Ramos (cell line): Measurements from ENCODE around the gene SEMA6D.

Experiments
- in situ Hi-C: fragments of 300-500 bp; cut with MboI; formaldehyde crosslinking; loops from one replicate; pipeline ENCODE4 v1.14.3; 2022; ENCODE audit warnings: low sequenced_read_pairs; ENCODE audit not compliant: unreplicated experiment

Gene SEMA6D

GRCh38 chr15:47741907-47742306 lies 24.6 kb downstream of the SEMA6D start:
- in situ Hi-C loops = no loop called here

GRCh38 chr15:47742334-47742733 lies 25.0 kb downstream of the SEMA6D start:
- in situ Hi-C loops = no loop called here

GRCh38 chr15:47742742-47743141 lies 25.4 kb downstream of the SEMA6D start:
- in situ Hi-C loops = no loop called here

- in situ Hi-C loops = no loop called here
Observed at GRCh38 chr15:47743385-47743784, 26.1 kb downstream of the SEMA6D start.

GRCh38 chr15:47743886-47744285 lies 26.6 kb downstream of the SEMA6D start:
- in situ Hi-C loops = no loop called here

- in situ Hi-C loops = no loop called here
Observed at GRCh38 chr15:47744496-47744895, 27.2 kb downstream of the SEMA6D start.

GRCh38 chr15:47744973-47745372 lies 27.7 kb downstream of the SEMA6D start:
- in situ Hi-C loops = no loop called here

GRCh38 chr15:47746516-47746915 lies 29.2 kb downstream of the SEMA6D start:
- in situ Hi-C loops = no loop called here

- in situ Hi-C loops = no loop called here
Observed at GRCh38 chr15:47750030-47750739, 32.9 kb downstream of the SEMA6D start.

- in situ Hi-C loops = no loop called here
Observed at GRCh38 chr15:47750740-47751262, 33.5 kb downstream of the SEMA6D start.

- in situ Hi-C loops = no loop called here
Observed at GRCh38 chr15:47753591-47753990, 36.3 kb downstream of the SEMA6D start.

- in situ Hi-C loops = no loop called here
Observed at GRCh38 chr15:47754312-47754711, 37.0 kb downstream of the SEMA6D start.

- in situ Hi-C loops = no loop called here
Observed at GRCh38 chr15:47755941-47756340, 38.6 kb downstream of the SEMA6D start.

- in situ Hi-C loops = no loop called here
Observed at GRCh38 chr15:47756872-47757271, 39.6 kb downstream of the SEMA6D start.

- in situ Hi-C loops = no loop called here
Observed at GRCh38 chr15:47757331-47757730, 40.0 kb downstream of the SEMA6D start.

GRCh38 chr15:47762621-47763020 lies 45.3 kb downstream of the SEMA6D start:
- in situ Hi-C loops = no loop called here

- in situ Hi-C loops = no loop called here
Observed at GRCh38 chr15:47764666-47765065, 47.4 kb downstream of the SEMA6D start.

GRCh38 chr15:47766406-47766805 lies 49.1 kb downstream of the SEMA6D start:
- in situ Hi-C loops = no loop called here

GRCh38 chr15:47767035-47767434 lies 49.7 kb downstream of the SEMA6D start:
- in situ Hi-C loops = no loop called here

- in situ Hi-C loops = no loop called here
Observed at GRCh38 chr15:47768735-47769134, 51.4 kb downstream of the SEMA6D start.

GRCh38 chr15:47769166-47769565 lies 51.9 kb downstream of the SEMA6D start:
- in situ Hi-C loops = no loop called here

GRCh38 chr15:47773143-47773542 lies 55.8 kb downstream of the SEMA6D start:
- in situ Hi-C loops = no loop called here
